CD1c-positive myeloid dendritic cell (primary cell): ENCODE data around the gene SLC22A1.

Experiments used
- DNase-seq: peaks from one replicate; pipeline ENCODE4 v3.0.0-alpha.2; 2016; ENCODE audit errors: extremely low spot score

Gene SLC22A1

GRCh38 chr6:160173806-160174527 lies 52.4 kb downstream of the SLC22A1 start:
- no peak for DNase-seq

- no peak for DNase-seq
Measured at GRCh38 chr6:160174681-160175080, 53.1 kb downstream of the SLC22A1 start.

- no peak for DNase-seq
Measured at GRCh38 chr6:160177220-160177619, 55.6 kb downstream of the SLC22A1 start.

- DNase-seq = no peak
Measured at GRCh38 chr6:160178271-160178670, 56.7 kb downstream of the SLC22A1 start.

- DNase-seq = no peak
Measured at GRCh38 chr6:160180706-160181105, 59.1 kb downstream of the SLC22A1 start.

GRCh38 chr6:160188773-160189172 lies 67.2 kb downstream of the SLC22A1 start:
- no peak for DNase-seq

- DNase-seq = no peak
Measured at GRCh38 chr6:160190081-160190480, 68.5 kb downstream of the SLC22A1 start.

GRCh38 chr6:160190973-160191372 lies 69.4 kb downstream of the SLC22A1 start:
- no peak for DNase-seq

GRCh38 chr6:160192840-160193239 lies 71.2 kb downstream of the SLC22A1 start:
- DNase-seq = no peak

GRCh38 chr6:160194808-160195207 lies 73.2 kb downstream of the SLC22A1 start:
- no peak for DNase-seq

- no peak for DNase-seq
Measured at GRCh38 chr6:160197662-160198061, 76.0 kb downstream of the SLC22A1 start.

GRCh38 chr6:160198606-160199211 lies 77.1 kb downstream of the SLC22A1 start:
- DNase-seq = no peak

GRCh38 chr6:160201061-160201460 lies 79.4 kb downstream of the SLC22A1 start:
- no peak for DNase-seq

GRCh38 chr6:160202411-160202810 lies 80.8 kb downstream of the SLC22A1 start:
- no peak for DNase-seq

GRCh38 chr6:160203076-160203475 lies 81.5 kb downstream of the SLC22A1 start:
- DNase-seq = no peak

GRCh38 chr6:160203522-160203921 lies 81.9 kb downstream of the SLC22A1 start:
- no peak for DNase-seq

GRCh38 chr6:160203953-160204352 lies 82.3 kb downstream of the SLC22A1 start:
- DNase-seq = no peak

GRCh38 chr6:160204710-160205109 lies 83.1 kb downstream of the SLC22A1 start:
- DNase-seq = no peak

- DNase-seq = no peak
Measured at GRCh38 chr6:160207618-160208017, 86.0 kb downstream of the SLC22A1 start.
